HepG2 (cell line): Measurements from ENCODE around the gene SPC24. TPM values are rescaled to one million over a fixed set of nuclear protein-coding genes. Genes with fewer than 3 reads are reported as not detected.
A peak's percentile ranks its signal among the peaks of the same experiment; 100 is the strongest.

ENCODE experiments used
- BRF2 ChIP-seq: sonication (generic); formaldehyde crosslinking; IDR thresholded peaks from 2 replicates; pipeline ENCODE4 v1.8.1; 2022; ENCODE audit warnings: mild to moderate bottlenecking, missing genetic modification reagents
- ELF4 ChIP-seq: sonication (generic); formaldehyde crosslinking; IDR thresholded peaks from 2 replicates; pipeline ENCODE4 v1.5.0; 2020; ENCODE audit warnings: missing genetic modification reagents, mild to moderate bottlenecking, moderate library complexity, borderline replicate concordance
- HINFP ChIP-seq: sonication (generic); formaldehyde crosslinking; IDR thresholded peaks from 2 replicates; pipeline ENCODE4 v1.4.0; 2020; ENCODE audit warnings: low read depth, mild to moderate bottlenecking, missing genetic modification reagents
- ISX ChIP-seq: sonication (generic); formaldehyde crosslinking; conservative IDR thresholded peaks from 2 replicates; pipeline ENCODE4 v1.5.0; 2020; ENCODE audit warnings: missing genetic modification reagents
- MBNL3 ChIP-seq: fragments of 250-450 bp; sonication (Bioruptor Pico); conservative IDR thresholded peaks from 2 replicates; pipeline ENCODE4 v1.8.0; 2022; ENCODE audit warnings: mild to moderate bottlenecking, inconsistent platforms
- MEF2D ChIP-seq: sonication (generic); formaldehyde crosslinking; IDR thresholded peaks from 2 replicates; pipeline ENCODE4 v1.5.1; 2020; ENCODE audit warnings: mild to moderate bottlenecking, missing genetic modification reagents
- MXD3 ChIP-seq: IDR thresholded peaks from 2 replicates; pipeline ENCODE4 v1.6.1; 2016; ENCODE audit warnings: mild to moderate bottlenecking, missing biosample characterization, missing genetic modification reagents
- NFIB ChIP-seq: sonication (generic); formaldehyde crosslinking; IDR thresholded peaks from 2 replicates; pipeline ENCODE4 v1.9.0; 2021; ENCODE audit warnings: missing genetic modification reagents, mild to moderate bottlenecking, borderline replicate concordance
- REXO4 ChIP-seq: sonication (generic); formaldehyde crosslinking; IDR thresholded peaks from 2 replicates; pipeline ENCODE4 v1.8.0; 2022; ENCODE audit warnings: missing genetic modification reagents, mild to moderate bottlenecking, borderline replicate concordance
- ZNF235 ChIP-seq: sonication (generic); formaldehyde crosslinking; IDR thresholded peaks from 2 replicates; pipeline ENCODE4 v1.8.1; 2023; ENCODE audit warnings: mild to moderate bottlenecking, missing genetic modification reagents, borderline replicate concordance
- ZNF615 ChIP-seq: sonication (generic); formaldehyde crosslinking; IDR thresholded peaks from 2 replicates; pipeline ENCODE4 v1.5.0; 2020; ENCODE audit warnings: mild to moderate bottlenecking, missing genetic modification reagents, borderline replicate concordance
- ZNF629 ChIP-seq: sonication (generic); formaldehyde crosslinking; conservative IDR thresholded peaks from 2 replicates; pipeline ENCODE4 v1.5.0; 2020; ENCODE audit warnings: missing genetic modification reagents
- ZNF709 ChIP-seq: sonication (generic); formaldehyde crosslinking; IDR thresholded peaks from 2 replicates; pipeline ENCODE4 v1.5.0; 2020; ENCODE audit warnings: mild to moderate bottlenecking, missing genetic modification reagents
- polyA plus RNA-seq, 8 experiments: library from polyadenylated mRNA; depleted of rRNA in 3 of 8; stranded (reverse) in 7 of 8; unstranded in 1 of 8; fragments of >200 nt; fragmentation: Illumina TruSeq in 4 of 8; extraction: Trizol in 4 of 8; gene quantifications; 2 replicates each; pipeline versions ENCODE4 v1.2.1 to v1.2.3, GENCODE V29; 2011 to 2016; ENCODE audit warnings: low read depth in 4 of 8, missing spikeins in 1 of 8, mixed read lengths in 1 of 8; ENCODE audit not compliant: insufficient read depth in 1 of 8
- total RNA-seq, 5 experiments: library from RNA; depleted of rRNA; stranded (reverse); fragments of >200 nt; fragmentation: Illumina TruSeq; extraction: Trizol; gene quantifications; 2 replicates each; pipeline ENCODE4 v1.2.3, GENCODE V29; 2016; ENCODE audit warnings: low read depth in 1 of 5
- TF ChIP-seq, protein P1 (sequence below), 2 experiments: fragments of 450-650 bp in 1 of 2; sonication (generic) in 1 of 2; formaldehyde crosslinking in 1 of 2; IDR thresholded peaks; 2 replicates each; pipeline versions ENCODE4 v1.6.1 to v1.8.0; 2016 to 2022; ENCODE audit warnings: antibody characterized with exemption in 1 of 2, mild to moderate bottlenecking in 1 of 2, missing genetic modification reagents in 1 of 2
- TF ChIP-seq, protein P2 (sequence below), 2 experiments: fragments of 450-650 bp in 1 of 2; sonication (generic) in 1 of 2; formaldehyde crosslinking; IDR thresholded peaks; 2 replicates each; pipeline versions ENCODE4 v1.5.0 to v1.8.0; 2020 to 2022; ENCODE audit warnings: mild to moderate bottlenecking in 1 of 2, missing genetic modification reagents in 1 of 2

Gene SPC24
- total and polyA plus RNA-seq, 2 of the 13 experiments (the other 11 are each of a cell fraction or from before 2014, with no cell fraction given) = 10.0 to 46.2 TPM

- TF ChIP-seq, protein P1, sequence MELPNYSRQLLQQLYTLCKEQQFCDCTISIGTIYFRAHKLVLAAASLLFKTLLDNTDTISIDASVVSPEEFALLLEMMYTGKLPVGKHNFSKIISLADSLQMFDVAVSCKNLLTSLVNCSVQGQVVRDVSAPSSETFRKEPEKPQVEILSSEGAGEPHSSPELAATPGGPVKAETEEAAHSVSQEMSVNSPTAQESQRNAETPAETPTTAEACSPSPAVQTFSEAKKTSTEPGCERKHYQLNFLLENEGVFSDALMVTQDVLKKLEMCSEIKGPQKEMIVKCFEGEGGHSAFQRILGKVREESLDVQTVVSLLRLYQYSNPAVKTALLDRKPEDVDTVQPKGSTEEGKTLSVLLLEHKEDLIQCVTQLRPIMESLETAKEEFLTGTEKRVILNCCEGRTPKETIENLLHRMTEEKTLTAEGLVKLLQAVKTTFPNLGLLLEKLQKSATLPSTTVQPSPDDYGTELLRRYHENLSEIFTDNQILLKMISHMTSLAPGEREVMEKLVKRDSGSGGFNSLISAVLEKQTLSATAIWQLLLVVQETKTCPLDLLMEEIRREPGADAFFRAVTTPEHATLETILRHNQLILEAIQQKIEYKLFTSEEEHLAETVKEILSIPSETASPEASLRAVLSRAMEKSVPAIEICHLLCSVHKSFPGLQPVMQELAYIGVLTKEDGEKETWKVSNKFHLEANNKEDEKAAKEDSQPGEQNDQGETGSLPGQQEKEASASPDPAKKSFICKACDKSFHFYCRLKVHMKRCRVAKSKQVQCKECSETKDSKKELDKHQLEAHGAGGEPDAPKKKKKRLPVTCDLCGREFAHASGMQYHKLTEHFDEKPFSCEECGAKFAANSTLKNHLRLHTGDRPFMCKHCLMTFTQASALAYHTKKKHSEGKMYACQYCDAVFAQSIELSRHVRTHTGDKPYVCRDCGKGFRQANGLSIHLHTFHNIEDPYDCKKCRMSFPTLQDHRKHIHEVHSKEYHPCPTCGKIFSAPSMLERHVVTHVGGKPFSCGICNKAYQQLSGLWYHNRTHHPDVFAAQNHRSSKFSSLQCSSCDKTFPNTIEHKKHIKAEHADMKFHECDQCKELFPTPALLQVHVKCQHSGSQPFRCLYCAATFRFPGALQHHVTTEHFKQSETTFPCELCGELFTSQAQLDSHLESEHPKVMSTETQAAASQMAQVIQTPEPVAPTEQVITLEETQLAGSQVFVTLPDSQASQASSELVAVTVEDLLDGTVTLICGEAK (IDR thresholded peaks at IDR 0.05) = no peak
- TF ChIP-seq, protein P1 (CRISPR knock-in tag; IDR thresholded peaks at IDR 0.05) = 0 out of 2 replicates have a peak, but pooled peaks have one; percentile 11
- TF ChIP-seq ZNF709 (CRISPR knock-in tag) (no peak), NFIB (no peak), MBNL3 (CRISPR knock-in tag) (no peak), MEF2D (CRISPR knock-in tag) (no peak), ELF4 (no peak), REXO4 (no peak), HINFP (CRISPR knock-in tag) (no peak), ZNF235 (CRISPR knock-in tag) (no peak), BRF2 (CRISPR knock-in tag) (no peak), MXD3 (CRISPR knock-in tag) (peak; percentile 56; the same call in 1 of the 2 replicates), ZNF615 (CRISPR knock-in tag) (no peak), ISX (CRISPR knock-in tag) (no peak), ZNF629 (CRISPR knock-in tag) (peak; percentile 46; the same call in 1 of the 2 replicates)
- TF ChIP-seq, protein P2, sequence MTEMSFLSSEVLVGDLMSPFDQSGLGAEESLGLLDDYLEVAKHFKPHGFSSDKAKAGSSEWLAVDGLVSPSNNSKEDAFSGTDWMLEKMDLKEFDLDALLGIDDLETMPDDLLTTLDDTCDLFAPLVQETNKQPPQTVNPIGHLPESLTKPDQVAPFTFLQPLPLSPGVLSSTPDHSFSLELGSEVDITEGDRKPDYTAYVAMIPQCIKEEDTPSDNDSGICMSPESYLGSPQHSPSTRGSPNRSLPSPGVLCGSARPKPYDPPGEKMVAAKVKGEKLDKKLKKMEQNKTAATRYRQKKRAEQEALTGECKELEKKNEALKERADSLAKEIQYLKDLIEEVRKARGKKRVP (CRISPR knock-in tag; IDR thresholded peaks at IDR 0.05) = no peak
Measured at GRCh38 chr19:11155373-11156120, at the start of gene SPC24 (continued).
